D721Med (cell line): ENCODE data around the gene ZDHHC11B.
"Not testable (repeated sequence)": the region's sequence is repeated elsewhere in the genome, so short reads cannot be mapped to it uniquely, and the experiment has no call there.

ENCODE experiments used
- DNase-seq: peaks from one replicate; pipeline ENCODE4 v3.0.0; 2011; ENCODE audit warnings: low spot score; ENCODE audit not compliant: insufficient read length
- FAIRE-seq: peaks from 2 replicates; lab custom pipeline; 2011; peaks lifted over from hg19 to GRCh38; lab: Jason Lieb, UNC
- CTCF ChIP-seq: IDR thresholded peaks from 2 replicates; pipeline ENCODE4 v1.5.1; 2012; ENCODE audit warnings: mild to moderate bottlenecking, control low read depth; ENCODE audit not compliant: insufficient read depth; ENCODE audit errors: missing control alignments

The ZDHHC11B gene

GRCh38 chr5:691817-692528 is 92.6 kb downstream of the ZDHHC11B start:
- DNase-seq (no peak), FAIRE-seq (no peak)
- no peak for TF ChIP-seq CTCF

- FAIRE-seq, DNase-seq: not testable (repeated sequence)
Observed at GRCh38 chr5:691049-691448, 93.5 kb downstream of the ZDHHC11B start.

GRCh38 chr5:690293-690692 is 94.2 kb downstream of the ZDHHC11B start:
- not testable (repeated sequence) for FAIRE-seq, DNase-seq

GRCh38 chr5:688348-689010 is 96.0 kb downstream of the ZDHHC11B start:
- not testable (repeated sequence) for FAIRE-seq, DNase-seq

GRCh38 chr5:686936-687335 is 97.6 kb downstream of the ZDHHC11B start:
- not testable (repeated sequence) for FAIRE-seq, DNase-seq

GRCh38 chr5:686172-686523 is 98.4 kb downstream of the ZDHHC11B start:
- FAIRE-seq, DNase-seq: not testable (repeated sequence)

- DNase-seq = peak; percentile 22
- TF ChIP-seq CTCF = no peak
Observed at GRCh38 chr5:685262-686171, 99.0 kb downstream of the ZDHHC11B start.

GRCh38 chr5:684751-685216 is 99.7 kb downstream of the ZDHHC11B start:
- DNase-seq (no peak), FAIRE-seq (no peak)
- TF ChIP-seq CTCF = no peak

More at GRCh38 chr5:685262-686171, 99.0 kb downstream of the ZDHHC11B start:
- FAIRE-seq = no peak

GRCh38 chr5:683551-684481 is 100.7 kb downstream of the ZDHHC11B start:
- TF ChIP-seq CTCF = no peak
- DNase-seq = no peak
- no peak for FAIRE-seq

GRCh38 chr5:682651-683358 is 101.7 kb downstream of the ZDHHC11B start:
- not testable (repeated sequence) for DNase-seq, FAIRE-seq

GRCh38 chr5:682216-682615 is 102.3 kb downstream of the ZDHHC11B start:
- not testable (repeated sequence) for DNase-seq, FAIRE-seq
